GM12801 (cell line): Measurements from ENCODE around the gene GSTP1.

Experiments
- TF ChIP-seq, protein P1 (sequence below): IDR thresholded peaks from one replicate; pipeline ENCODE4 v1.5.1; 2011; ENCODE audit warnings: control low read depth; ENCODE audit not compliant: insufficient read length; ENCODE audit errors: extremely low read depth

The GSTP1 gene

DNA sequence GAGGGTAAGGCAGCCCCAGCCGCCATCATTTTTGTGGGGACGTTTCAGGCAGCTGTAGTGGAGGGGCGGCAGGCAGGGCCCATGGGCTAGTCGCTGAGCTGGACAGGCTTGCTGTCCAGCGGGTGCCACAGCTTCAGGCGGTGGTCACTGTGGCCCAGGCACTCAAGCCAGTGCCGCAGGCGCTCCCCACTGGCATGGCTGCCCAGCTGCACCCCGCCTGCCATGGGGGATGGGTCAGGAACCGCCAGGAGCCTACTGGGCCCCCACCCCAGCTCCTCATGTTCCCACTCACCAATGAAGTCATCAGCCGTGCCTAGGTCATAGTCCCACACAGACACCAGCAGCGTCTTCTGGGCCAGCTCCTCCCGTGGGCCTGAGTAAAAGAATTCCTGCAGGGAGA lies 29.1 kb downstream of the GSTP1 start:
- TF ChIP-seq, protein P1, sequence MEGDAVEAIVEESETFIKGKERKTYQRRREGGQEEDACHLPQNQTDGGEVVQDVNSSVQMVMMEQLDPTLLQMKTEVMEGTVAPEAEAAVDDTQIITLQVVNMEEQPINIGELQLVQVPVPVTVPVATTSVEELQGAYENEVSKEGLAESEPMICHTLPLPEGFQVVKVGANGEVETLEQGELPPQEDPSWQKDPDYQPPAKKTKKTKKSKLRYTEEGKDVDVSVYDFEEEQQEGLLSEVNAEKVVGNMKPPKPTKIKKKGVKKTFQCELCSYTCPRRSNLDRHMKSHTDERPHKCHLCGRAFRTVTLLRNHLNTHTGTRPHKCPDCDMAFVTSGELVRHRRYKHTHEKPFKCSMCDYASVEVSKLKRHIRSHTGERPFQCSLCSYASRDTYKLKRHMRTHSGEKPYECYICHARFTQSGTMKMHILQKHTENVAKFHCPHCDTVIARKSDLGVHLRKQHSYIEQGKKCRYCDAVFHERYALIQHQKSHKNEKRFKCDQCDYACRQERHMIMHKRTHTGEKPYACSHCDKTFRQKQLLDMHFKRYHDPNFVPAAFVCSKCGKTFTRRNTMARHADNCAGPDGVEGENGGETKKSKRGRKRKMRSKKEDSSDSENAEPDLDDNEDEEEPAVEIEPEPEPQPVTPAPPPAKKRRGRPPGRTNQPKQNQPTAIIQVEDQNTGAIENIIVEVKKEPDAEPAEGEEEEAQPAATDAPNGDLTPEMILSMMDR = no peak

DNA sequence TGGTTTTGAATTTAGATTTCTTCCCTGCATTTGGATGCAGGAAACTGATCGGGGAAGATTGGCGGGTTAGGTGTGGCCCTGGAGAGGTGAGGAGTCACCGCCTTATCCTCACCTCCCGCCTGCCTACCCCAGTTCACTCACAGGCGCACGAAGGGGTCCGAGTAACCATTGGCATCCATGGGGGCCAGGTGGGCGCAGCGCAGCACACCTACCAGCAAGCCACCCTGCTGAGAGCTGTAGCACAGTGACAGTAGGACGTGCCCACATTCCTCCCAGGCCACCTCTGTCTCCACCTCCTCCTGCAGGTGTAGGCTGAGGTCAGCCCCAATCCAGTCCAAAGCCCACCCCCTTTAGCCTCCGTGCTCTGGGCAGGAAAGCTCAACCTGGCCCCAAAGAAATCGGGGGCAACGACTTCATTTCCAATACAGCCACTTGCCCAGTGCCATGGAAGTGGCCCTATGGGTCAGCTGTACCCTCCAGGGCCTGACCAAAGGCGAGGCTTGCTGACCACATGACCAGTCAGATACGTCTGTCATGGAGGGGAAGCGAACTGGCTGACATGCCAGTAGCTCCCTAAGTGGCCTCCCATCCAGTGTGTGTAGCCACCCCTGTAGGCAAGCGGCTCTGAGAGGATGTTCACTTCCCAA lies 29.8 kb downstream of the GSTP1 start:
- TF ChIP-seq, protein P1 = no peak

- TF ChIP-seq, protein P1 = no peak
Observed at GRCh38 chr11:67613960-67614715, 30.5 kb downstream of the GSTP1 start.

GRCh38 chr11:67614730-67615714 lies 31.4 kb downstream of the GSTP1 start:
- TF ChIP-seq, protein P1 = no peak

- TF ChIP-seq, protein P1 = no peak
Observed at GRCh38 chr11:67615728-67616430, 32.3 kb downstream of the GSTP1 start.

- TF ChIP-seq, protein P1 = no peak
Observed at GRCh38 chr11:67616431-67617242, 33.0 kb downstream of the GSTP1 start.
